Measurements from ENCODE around the gene GNA12.

DNA sequence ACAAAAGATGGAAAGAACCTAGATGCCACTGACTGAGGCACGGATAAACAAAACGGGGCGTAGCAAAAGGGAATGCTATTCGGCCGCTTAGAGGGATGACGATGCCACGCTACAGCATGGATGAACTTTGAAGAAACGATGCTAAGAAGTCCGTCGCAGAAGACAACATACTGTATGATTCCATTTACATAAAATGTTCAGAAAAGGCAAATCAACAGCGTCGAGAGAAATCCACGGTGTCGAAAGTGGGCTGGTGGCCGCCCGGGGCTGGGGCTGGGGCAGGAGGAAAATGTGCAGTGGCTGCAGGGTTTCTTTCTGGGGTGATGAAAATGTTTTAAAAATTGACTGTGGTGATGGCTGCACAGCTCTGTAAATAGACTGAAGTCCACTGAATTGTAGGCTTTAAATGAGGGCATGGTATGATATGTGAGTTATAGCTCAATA lies 24.1 kb downstream of the GNA12 start:
- TF ChIP-seq, protein P1, sequence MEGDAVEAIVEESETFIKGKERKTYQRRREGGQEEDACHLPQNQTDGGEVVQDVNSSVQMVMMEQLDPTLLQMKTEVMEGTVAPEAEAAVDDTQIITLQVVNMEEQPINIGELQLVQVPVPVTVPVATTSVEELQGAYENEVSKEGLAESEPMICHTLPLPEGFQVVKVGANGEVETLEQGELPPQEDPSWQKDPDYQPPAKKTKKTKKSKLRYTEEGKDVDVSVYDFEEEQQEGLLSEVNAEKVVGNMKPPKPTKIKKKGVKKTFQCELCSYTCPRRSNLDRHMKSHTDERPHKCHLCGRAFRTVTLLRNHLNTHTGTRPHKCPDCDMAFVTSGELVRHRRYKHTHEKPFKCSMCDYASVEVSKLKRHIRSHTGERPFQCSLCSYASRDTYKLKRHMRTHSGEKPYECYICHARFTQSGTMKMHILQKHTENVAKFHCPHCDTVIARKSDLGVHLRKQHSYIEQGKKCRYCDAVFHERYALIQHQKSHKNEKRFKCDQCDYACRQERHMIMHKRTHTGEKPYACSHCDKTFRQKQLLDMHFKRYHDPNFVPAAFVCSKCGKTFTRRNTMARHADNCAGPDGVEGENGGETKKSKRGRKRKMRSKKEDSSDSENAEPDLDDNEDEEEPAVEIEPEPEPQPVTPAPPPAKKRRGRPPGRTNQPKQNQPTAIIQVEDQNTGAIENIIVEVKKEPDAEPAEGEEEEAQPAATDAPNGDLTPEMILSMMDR (IDR thresholded peaks at IDR 0.05), result no peak
- TF ChIP-seq EP300 (IDR thresholded peaks at IDR 0.05), result no peak
- no peak for TF ChIP-seq POLR2A (IDR thresholded peaks at IDR 0.05)
- TF ChIP-seq POLR2AphosphoS5 (IDR thresholded peaks at IDR 0.05), result no peak

All from gastroesophageal sphincter (tissue), 3 donors.